ENCODE results near the gene SPINT3. TPM values are rescaled to one million over a fixed set of nuclear protein-coding genes. Genes with fewer than 3 reads are reported as not detected.

The SPINT3 gene
- total RNA-seq, 1 donor from 2014 or later: not detected

DNA sequence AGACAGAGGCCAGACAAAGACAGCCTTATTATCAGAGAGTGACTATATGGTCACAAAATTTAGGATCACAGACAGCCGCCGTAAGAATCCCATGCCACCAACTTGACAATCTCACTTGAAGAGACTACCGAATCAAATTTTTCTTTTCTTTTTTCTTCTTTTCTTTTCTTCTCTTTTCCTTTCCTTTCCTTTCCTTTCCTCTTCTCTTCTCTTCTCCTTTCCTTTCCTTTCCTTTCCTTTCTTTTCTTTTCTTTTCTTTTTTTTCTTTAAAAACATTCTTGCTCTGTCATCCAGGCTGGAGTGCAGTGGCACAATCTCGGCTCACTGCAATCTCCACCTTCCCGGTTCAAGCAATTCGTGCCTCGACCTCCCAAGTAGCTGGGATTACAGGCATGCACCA lies 33.0 kb upstream of the SPINT3 start:
- intact Hi-C loops (cut with DNase I): no loop called here
- Histone ChIP-seq H3K4me3 (no peak overlapping the region), H3K27me3 (no peaks in the 10 kb centered on the region), H3K36me3 (no peaks in the 10 kb centered on the region), H3K4me1 (no peaks in the 10 kb centered on the region), H3K9me3 (no peaks in the 10 kb centered on the region), H3K27ac (no peak overlapping the region)
- no peak for DNase-seq (ENCODE audit: extremely low spot score in 2 of 2)
- TF ChIP-seq, protein P1, sequence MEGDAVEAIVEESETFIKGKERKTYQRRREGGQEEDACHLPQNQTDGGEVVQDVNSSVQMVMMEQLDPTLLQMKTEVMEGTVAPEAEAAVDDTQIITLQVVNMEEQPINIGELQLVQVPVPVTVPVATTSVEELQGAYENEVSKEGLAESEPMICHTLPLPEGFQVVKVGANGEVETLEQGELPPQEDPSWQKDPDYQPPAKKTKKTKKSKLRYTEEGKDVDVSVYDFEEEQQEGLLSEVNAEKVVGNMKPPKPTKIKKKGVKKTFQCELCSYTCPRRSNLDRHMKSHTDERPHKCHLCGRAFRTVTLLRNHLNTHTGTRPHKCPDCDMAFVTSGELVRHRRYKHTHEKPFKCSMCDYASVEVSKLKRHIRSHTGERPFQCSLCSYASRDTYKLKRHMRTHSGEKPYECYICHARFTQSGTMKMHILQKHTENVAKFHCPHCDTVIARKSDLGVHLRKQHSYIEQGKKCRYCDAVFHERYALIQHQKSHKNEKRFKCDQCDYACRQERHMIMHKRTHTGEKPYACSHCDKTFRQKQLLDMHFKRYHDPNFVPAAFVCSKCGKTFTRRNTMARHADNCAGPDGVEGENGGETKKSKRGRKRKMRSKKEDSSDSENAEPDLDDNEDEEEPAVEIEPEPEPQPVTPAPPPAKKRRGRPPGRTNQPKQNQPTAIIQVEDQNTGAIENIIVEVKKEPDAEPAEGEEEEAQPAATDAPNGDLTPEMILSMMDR (IDR thresholded peaks at IDR 0.05): no peak
- TF ChIP-seq POLR2A (IDR thresholded peaks at IDR 0.05) (no peak), POLR2AphosphoS5 (IDR thresholded peaks at IDR 0.05; ENCODE audit: insufficient read depth in 1 of 2, low read depth in 1 of 2) (no peak)

DNA sequence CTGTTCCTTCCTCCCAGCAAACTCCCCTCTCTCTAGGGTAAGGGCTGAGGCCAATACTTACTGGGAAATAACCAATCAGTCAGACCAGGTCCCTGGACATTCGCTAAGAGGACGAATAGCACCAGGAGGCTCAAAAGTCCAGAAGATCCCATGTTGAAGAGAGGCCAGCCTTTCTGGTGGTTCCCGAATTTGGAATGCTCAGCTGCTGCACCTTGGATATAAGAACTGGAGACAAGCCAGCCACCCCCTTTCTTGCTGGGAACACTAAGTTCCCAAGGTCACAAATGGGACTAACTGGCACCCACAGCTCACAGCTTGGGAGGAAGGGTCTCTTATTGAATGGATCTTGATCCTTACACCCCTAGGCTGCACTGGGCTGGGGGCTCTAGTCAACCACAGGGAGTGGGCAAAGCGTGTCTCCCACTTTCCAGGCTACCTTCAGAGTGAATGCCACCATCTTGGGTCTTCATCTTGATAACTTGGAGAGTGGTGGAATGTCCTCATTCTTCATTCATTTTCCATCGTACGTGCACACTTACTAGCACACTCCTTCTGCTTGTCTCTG lies 31.9 kb upstream of the SPINT3 start, which contains the start of gene EPPIN:
Gene EPPIN (minus strand): TSS at position 196 of the 565 bp plus-strand sequence. CDS start 44 bp downstream, at position 152.
- no peaks in the 10 kb centered on the region for H3K4me1 ChIP-seq

GRCh38 chr20:45545754-45546453 lies 30.5 kb upstream of the SPINT3 start:
- Histone ChIP-seq H3K9me3 (no peaks in the 10 kb centered on the region), H3K27me3 (no peaks in the 10 kb centered on the region), H3K4me1 (no peaks in the 10 kb centered on the region), H3K36me3 (no peaks in the 10 kb centered on the region), H3K27ac (no peak overlapping the region), H3K4me3 (no peak overlapping the region)
- TF ChIP-seq POLR2AphosphoS5 (IDR thresholded peaks at IDR 0.05; ENCODE audit: insufficient read depth in 1 of 2, low read depth in 1 of 2) (no peak), POLR2A (IDR thresholded peaks at IDR 0.05) (no peak)
- TF ChIP-seq, protein P1 (IDR thresholded peaks at IDR 0.05): peak in 2 of 3 experiments; percentile 20 to 31
- intact Hi-C loops (cut with DNase I): no loop called here
- peak in 1 of 2 donors; percentile 27 for DNase-seq (ENCODE audit: extremely low spot score in 2 of 2)

More for the DNA sequence above, 31.9 kb upstream of the SPINT3 start, which contains the start of gene EPPIN:
- H3K27me3 ChIP-seq: no peaks in the 10 kb centered on the region
- intact Hi-C loops (cut with DNase I): no loop called here
- H3K9me3 ChIP-seq: no peaks in the 10 kb centered on the region
- H3K4me3 ChIP-seq: no peak within 1 kb of the TSS
- no peak within 1 kb of the TSS for H3K27ac ChIP-seq
- TF ChIP-seq, protein P1 (IDR thresholded peaks at IDR 0.05): no peak
- TF ChIP-seq POLR2A (IDR thresholded peaks at IDR 0.05) (no peak), POLR2AphosphoS5 (IDR thresholded peaks at IDR 0.05; ENCODE audit: insufficient read depth in 1 of 2, low read depth in 1 of 2) (no peak)
- DNase-seq (ENCODE audit: extremely low spot score in 2 of 2): no peak
- H3K36me3 ChIP-seq: no peaks in the 10 kb centered on the region

GRCh38 chr20:45545351-45545750 lies 29.9 kb upstream of the SPINT3 start:
- H3K4me3 ChIP-seq: no peak overlapping the region
- intact Hi-C loops (cut with DNase I): no loop called here
- no peak for TF ChIP-seq POLR2A (IDR thresholded peaks at IDR 0.05)
- no peak for TF ChIP-seq POLR2AphosphoS5 (IDR thresholded peaks at IDR 0.05; ENCODE audit: insufficient read depth in 1 of 2, low read depth in 1 of 2)
- TF ChIP-seq, protein P1 (IDR thresholded peaks at IDR 0.05): no peak
- no peak overlapping the region for H3K27ac ChIP-seq
- no peaks in the 10 kb centered on the region for H3K9me3 ChIP-seq
- no peaks in the 10 kb centered on the region for H3K36me3 ChIP-seq
- H3K27me3 ChIP-seq: no peaks in the 10 kb centered on the region
- H3K4me1 ChIP-seq: no peaks in the 10 kb centered on the region
- peak in 1 of 2 donors; percentile 56 for DNase-seq (ENCODE audit: extremely low spot score in 2 of 2)

DNA sequence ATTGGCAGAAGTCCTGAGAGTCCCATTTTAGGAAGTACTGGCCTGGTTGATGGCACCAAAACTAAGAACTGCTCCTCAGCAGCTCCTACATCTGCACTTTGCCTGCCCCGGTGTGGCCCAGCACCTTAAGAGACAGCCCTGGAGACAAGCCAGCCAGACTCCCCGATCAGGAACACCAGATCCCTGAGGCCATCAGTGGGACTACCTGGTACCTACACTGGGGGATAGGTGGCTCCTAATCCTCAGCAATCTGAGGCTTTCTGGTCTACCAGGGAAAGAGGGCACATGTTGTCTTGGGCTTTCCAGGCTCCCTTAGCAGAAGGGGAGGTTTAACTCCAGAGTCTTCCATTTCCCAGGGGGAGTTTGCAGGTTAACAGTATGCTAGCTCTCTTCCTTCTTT lies 24.0 kb upstream of the SPINT3 start, which contains the start of gene WFDC6:
Gene WFDC6 (minus strand): TSS at position 101 of the 400 bp plus-strand sequence. CDS start 75 bp downstream, at position 26.
- Histone ChIP-seq H3K9me3 (no peaks in the 10 kb centered on the region), H3K27ac (no peak within 1 kb of the TSS), H3K4me3 (no peak within 1 kb of the TSS), H3K4me1 (no peaks in the 10 kb centered on the region), H3K27me3 (no peaks in the 10 kb centered on the region), H3K36me3 (no peaks in the 10 kb centered on the region)
- no peak for DNase-seq (ENCODE audit: extremely low spot score in 2 of 2)
- TF ChIP-seq, protein P1 (IDR thresholded peaks at IDR 0.05): no peak
- TF ChIP-seq POLR2AphosphoS5 (IDR thresholded peaks at IDR 0.05; ENCODE audit: insufficient read depth in 1 of 2, low read depth in 1 of 2) (no peak), POLR2A (IDR thresholded peaks at IDR 0.05) (no peak)
- intact Hi-C loops (cut with DNase I): no loop called here
